Esophagus squamous epithelium (tissue), 4 donors: Measurements from ENCODE around the gene JPT2.
A peak's percentile ranks its signal among the peaks of the same experiment; 100 is the strongest.

ENCODE experiments used
- POLR2A ChIP-seq, 4 donors: fragments of 450-650 bp; IDR thresholded peaks; one replicate each; pipeline ENCODE4 v1.6.1; 2017; ENCODE audit warnings: antibody characterized with exemption in 4 of 4, mild to moderate bottlenecking in 4 of 4, moderate library complexity in 3 of 4
- TF ChIP-seq, protein P1 (sequence below), 6 experiments: fragments of 450-650 bp in 4 of 6; fragments of 200-600 bp in 2 of 6; sonication (generic) in 2 of 6; IDR thresholded peaks; one replicate each; pipeline ENCODE4 v1.5.1; 2016 to 2019; ENCODE audit warnings: antibody characterized with exemption in 6 of 6, mild to moderate bottlenecking in 4 of 6, moderate library complexity in 4 of 6

DNA sequence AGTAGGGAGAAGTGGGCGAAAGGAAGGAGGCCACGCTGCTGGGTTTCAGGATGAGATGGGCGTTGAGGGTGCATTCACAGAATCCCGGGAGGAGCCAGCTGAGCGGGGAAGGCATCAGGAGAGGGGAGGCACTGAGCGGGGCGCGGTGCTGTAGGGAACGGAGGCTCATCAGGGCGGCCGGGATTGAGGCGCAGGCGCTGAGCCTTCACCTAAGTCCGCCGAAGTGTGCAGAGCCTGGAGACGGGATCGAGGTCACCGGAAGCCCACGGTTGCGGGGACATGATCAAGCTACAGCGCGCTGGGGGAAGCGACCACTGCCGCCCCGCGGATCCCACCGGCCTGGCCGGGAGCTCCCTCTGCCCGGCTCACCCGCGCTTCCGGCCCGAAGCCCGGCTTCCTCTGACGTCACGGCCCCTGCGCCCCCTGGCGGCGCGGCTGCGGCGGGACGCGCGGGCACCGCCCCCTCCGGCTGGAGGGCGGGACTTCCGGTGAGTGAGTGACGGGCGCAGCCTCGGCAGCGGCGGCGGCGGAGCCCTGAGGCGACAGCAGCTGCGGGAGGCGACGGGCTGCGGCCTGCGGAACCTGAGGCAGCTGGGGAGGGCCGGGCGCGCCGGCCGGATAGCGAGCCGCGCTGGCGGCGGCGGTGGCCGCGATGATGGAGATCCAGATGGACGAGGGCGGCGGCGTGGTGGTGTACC lies 27.8 kb downstream of the JPT2 start, which contains the start of gene MAPK8IP3:
- TF ChIP-seq, protein P1, sequence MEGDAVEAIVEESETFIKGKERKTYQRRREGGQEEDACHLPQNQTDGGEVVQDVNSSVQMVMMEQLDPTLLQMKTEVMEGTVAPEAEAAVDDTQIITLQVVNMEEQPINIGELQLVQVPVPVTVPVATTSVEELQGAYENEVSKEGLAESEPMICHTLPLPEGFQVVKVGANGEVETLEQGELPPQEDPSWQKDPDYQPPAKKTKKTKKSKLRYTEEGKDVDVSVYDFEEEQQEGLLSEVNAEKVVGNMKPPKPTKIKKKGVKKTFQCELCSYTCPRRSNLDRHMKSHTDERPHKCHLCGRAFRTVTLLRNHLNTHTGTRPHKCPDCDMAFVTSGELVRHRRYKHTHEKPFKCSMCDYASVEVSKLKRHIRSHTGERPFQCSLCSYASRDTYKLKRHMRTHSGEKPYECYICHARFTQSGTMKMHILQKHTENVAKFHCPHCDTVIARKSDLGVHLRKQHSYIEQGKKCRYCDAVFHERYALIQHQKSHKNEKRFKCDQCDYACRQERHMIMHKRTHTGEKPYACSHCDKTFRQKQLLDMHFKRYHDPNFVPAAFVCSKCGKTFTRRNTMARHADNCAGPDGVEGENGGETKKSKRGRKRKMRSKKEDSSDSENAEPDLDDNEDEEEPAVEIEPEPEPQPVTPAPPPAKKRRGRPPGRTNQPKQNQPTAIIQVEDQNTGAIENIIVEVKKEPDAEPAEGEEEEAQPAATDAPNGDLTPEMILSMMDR (IDR thresholded peaks at IDR 0.05): peak; percentile 90 to 100 (median 100)
- TF ChIP-seq POLR2A (IDR thresholded peaks at IDR 0.05): peak in 3 of 4 donors; percentile 91 to 99 (median 97)
